ENCODE results near the gene PRKCE. TPM values are rescaled to one million over a fixed set of nuclear protein-coding genes. Genes with fewer than 3 reads are reported as not detected.

The PRKCE gene
- total and polyA plus RNA-seq, 4 experiments from 2014 or later: 1.8 to 21.7 (median 11.0) TPM

- POLR2A ChIA-PET (ENCODE audit: partially characterized antibody): interaction anchor here (1.4 to 1.5 kb wide), 2 partner anchors 39 to 43 kb away, joined by 9 to 10 read pairs; no protein-coding TSS in a partner anchor
- H3K4me1 ChIP-seq (ENCODE audit: insufficient read depth, low read length): peaks cover 7% of the 10 kb centered on the region
- no peaks in the 10 kb centered on the region for H3K27me3 Mint-ChIP-seq
- peaks cover 0 to 7% of the 10 kb centered on the region in 2 donors for H3K36me3 Mint-ChIP-seq
- H3K4me3 ChIP-seq (ENCODE audit: low read length in 2 of 2): peak within 1 kb of the TSS; percentile 57 to 90
- H3K27me3 ChIP-seq (ENCODE audit: insufficient read depth, low read length): no peaks in the 10 kb centered on the region
- H3K9me3 ChIP-seq (ENCODE audit: control insufficient read depth in 1 of 2, low read length in 2 of 2): no peaks in the 10 kb centered on the region
- DNase-seq: peak; percentile 75 to 86 (median 80)
- no peaks in the 10 kb centered on the region for H3K9me3 Mint-ChIP-seq
- peaks cover 17 to 28% (median 21%) of the 10 kb centered on the region in 4 donors for H3K4me1 Mint-ChIP-seq
- H3K4me3 Mint-ChIP-seq: peak within 1 kb of the TSS; percentile 94 to 99 (median 98)
- CTCF ChIA-PET (ENCODE audit: partially characterized antibody): interaction anchor here (0.7 to 1.8 kb wide), 6 partner anchors 25 to 107 kb away, joined by 3 to 10 read pairs (median 4); partner anchors contain the start of gene PRKCE
- no peaks in the 10 kb centered on the region for H3K36me3 ChIP-seq (ENCODE audit: insufficient read depth, low read length)
- peak within 1 kb of the TSS; percentile 63 for H3K27ac ChIP-seq (ENCODE audit: low read depth, low read length)
- H3K27ac Mint-ChIP-seq: peak within 1 kb of the TSS; percentile 93 to 98 (median 96)
- intact Hi-C loops (cut with micrococcal nuclease): loop anchor here (1.0 to 2.0 kb wide), 2 partner anchors 40 to 42 kb away; partner anchors contain the start of gene PRKCE
Measured at GRCh38 chr2:45611020-45611859, 40.2 kb upstream of the PRKCE start, which contains the start of gene SRBD1. Gene SRBD1 (minus strand): TSS chr2:45611267. CDS start chr2:45605441, 5,826 bp downstream.

GRCh38 chr2:45612285-45612684 lies 39.2 kb upstream of the PRKCE start:
- Histone ChIP-seq H3K36me3 (ENCODE audit: insufficient read depth, low read length) (no peaks in the 10 kb centered on the region), H3K4me1 (ENCODE audit: insufficient read depth, low read length) (peaks cover 7% of the 10 kb centered on the region), H3K27me3 (ENCODE audit: insufficient read depth, low read length) (no peaks in the 10 kb centered on the region), H3K4me3 (ENCODE audit: low read length in 2 of 2) (no peak overlapping the region), H3K27ac (ENCODE audit: low read depth, low read length) (no peak overlapping the region), H3K9me3 (ENCODE audit: control insufficient read depth in 1 of 2, low read length in 2 of 2) (no peaks in the 10 kb centered on the region)
- POLR2A ChIA-PET (ENCODE audit: partially characterized antibody): no interaction called here
- Mint-ChIP-seq H3K27ac (peak overlapping the region in 6 of 7 donors; percentile 35 to 96 (median 70)), H3K9me3 (no peaks in the 10 kb centered on the region), H3K36me3 (peaks cover 0 to 7% of the 10 kb centered on the region in 2 donors), H3K4me1 (peaks cover 17 to 28% (median 21%) of the 10 kb centered on the region in 4 donors), H3K27me3 (no peaks in the 10 kb centered on the region), H3K4me3 (peak overlapping the region in 5 of 8 donors; percentile 1 to 94 (median 34))
- DNase-seq: no peak
- CTCF ChIA-PET (ENCODE audit: partially characterized antibody): no interaction called here
- intact Hi-C loops (cut with micrococcal nuclease): no loop called here

- peak overlapping the region in 1 of 8 donors; percentile 44 for H3K4me3 Mint-ChIP-seq
- intact Hi-C loops (cut with micrococcal nuclease): no loop called here
- Histone ChIP-seq H3K27me3 (ENCODE audit: insufficient read depth, low read length) (no peaks in the 10 kb centered on the region), H3K9me3 (ENCODE audit: control insufficient read depth in 1 of 2, low read length in 2 of 2) (no peaks in the 10 kb centered on the region), H3K36me3 (ENCODE audit: insufficient read depth, low read length) (no peaks in the 10 kb centered on the region), H3K4me1 (ENCODE audit: insufficient read depth, low read length) (peaks cover 7% of the 10 kb centered on the region), H3K4me3 (ENCODE audit: low read length in 2 of 2) (no peak overlapping the region), H3K27ac (ENCODE audit: low read depth, low read length) (no peak overlapping the region)
- POLR2A ChIA-PET (ENCODE audit: partially characterized antibody): no interaction called here
- peaks cover 17 to 28% (median 20%) of the 10 kb centered on the region in 4 donors for H3K4me1 Mint-ChIP-seq
- no peaks in the 10 kb centered on the region for H3K27me3 Mint-ChIP-seq
- H3K36me3 Mint-ChIP-seq: peaks cover 0 to 7% of the 10 kb centered on the region in 2 donors
- no peaks in the 10 kb centered on the region for H3K9me3 Mint-ChIP-seq
- peak overlapping the region in 5 of 7 donors; percentile 5 to 96 (median 27) for H3K27ac Mint-ChIP-seq
- DNase-seq: no peak
- CTCF ChIA-PET (ENCODE audit: partially characterized antibody): no interaction called here
Measured at GRCh38 chr2:45612731-45613130, 38.7 kb upstream of the PRKCE start.

GRCh38 chr2:45614330-45614729 lies 37.1 kb upstream of the PRKCE start:
- Histone ChIP-seq H3K4me3 (ENCODE audit: low read length in 2 of 2) (no peak overlapping the region), H3K27ac (ENCODE audit: low read depth, low read length) (no peak overlapping the region), H3K9me3 (ENCODE audit: control insufficient read depth in 1 of 2, low read length in 2 of 2) (no peaks in the 10 kb centered on the region), H3K27me3 (ENCODE audit: insufficient read depth, low read length) (no peaks in the 10 kb centered on the region), H3K36me3 (ENCODE audit: insufficient read depth, low read length) (no peaks in the 10 kb centered on the region), H3K4me1 (ENCODE audit: insufficient read depth, low read length) (peaks cover 7% of the 10 kb centered on the region)
- intact Hi-C loops (cut with micrococcal nuclease): no loop called here
- Mint-ChIP-seq H3K27ac (no peak overlapping the region), H3K4me1 (peaks cover 8 to 25% (median 15%) of the 10 kb centered on the region in 4 donors), H3K27me3 (peaks cover 0 to 1% of the 10 kb centered on the region in 2 donors), H3K9me3 (no peaks in the 10 kb centered on the region), H3K4me3 (no peak overlapping the region), H3K36me3 (peaks cover 0 to 7% of the 10 kb centered on the region in 2 donors)
- DNase-seq: no peak
- POLR2A ChIA-PET (ENCODE audit: partially characterized antibody): no interaction called here
- CTCF ChIA-PET (ENCODE audit: partially characterized antibody): interaction anchor here (1.2 kb wide), 1 partner anchor 28 kb away, joined by 3 read pairs; no protein-coding TSS in a partner anchor

GRCh38 chr2:45614871-45615415 lies 36.5 kb upstream of the PRKCE start:
- Mint-ChIP-seq H3K27ac (no peak overlapping the region), H3K27me3 (peaks cover 2 to 5% of the 10 kb centered on the region in 2 donors), H3K4me3 (no peak overlapping the region), H3K36me3 (peaks cover 0 to 7% of the 10 kb centered on the region in 2 donors), H3K9me3 (no peaks in the 10 kb centered on the region), H3K4me1 (peaks cover 4 to 18% (median 10%) of the 10 kb centered on the region in 4 donors)
- DNase-seq: no peak
- POLR2A ChIA-PET (ENCODE audit: partially characterized antibody): no interaction called here
- Histone ChIP-seq H3K4me3 (ENCODE audit: low read length in 2 of 2) (no peak overlapping the region), H3K27ac (ENCODE audit: low read depth, low read length) (no peak overlapping the region), H3K4me1 (ENCODE audit: insufficient read depth, low read length) (peaks cover 4% of the 10 kb centered on the region), H3K27me3 (ENCODE audit: insufficient read depth, low read length) (no peaks in the 10 kb centered on the region), H3K9me3 (ENCODE audit: control insufficient read depth in 1 of 2, low read length in 2 of 2) (no peaks in the 10 kb centered on the region), H3K36me3 (ENCODE audit: insufficient read depth, low read length) (no peaks in the 10 kb centered on the region)
- intact Hi-C loops (cut with micrococcal nuclease): no loop called here
- CTCF ChIA-PET (ENCODE audit: partially characterized antibody): interaction anchor here (1.2 kb wide), 1 partner anchor 28 kb away, joined by 3 read pairs; no protein-coding TSS in a partner anchor

- no peak overlapping the region for H3K4me3 Mint-ChIP-seq
- peaks cover 5 to 8% of the 10 kb centered on the region in 2 donors for H3K27me3 Mint-ChIP-seq
- Histone ChIP-seq H3K27ac (ENCODE audit: low read depth, low read length) (no peak overlapping the region), H3K36me3 (ENCODE audit: insufficient read depth, low read length) (no peaks in the 10 kb centered on the region), H3K9me3 (ENCODE audit: control insufficient read depth in 1 of 2, low read length in 2 of 2) (no peaks in the 10 kb centered on the region), H3K27me3 (ENCODE audit: insufficient read depth, low read length) (no peaks in the 10 kb centered on the region), H3K4me3 (ENCODE audit: low read length in 2 of 2) (no peak overlapping the region), H3K4me1 (ENCODE audit: insufficient read depth, low read length) (no peaks in the 10 kb centered on the region)
- POLR2A ChIA-PET (ENCODE audit: partially characterized antibody): no interaction called here
- DNase-seq: no peak
- no peaks in the 10 kb centered on the region for H3K4me1 Mint-ChIP-seq
- intact Hi-C loops (cut with micrococcal nuclease): no loop called here
- CTCF ChIA-PET (ENCODE audit: partially characterized antibody): interaction anchor here (1.3 kb wide), 1 partner anchor 162 kb away, joined by 5 read pairs; no protein-coding TSS in a partner anchor
- H3K9me3 Mint-ChIP-seq: no peaks in the 10 kb centered on the region
- no peaks in the 10 kb centered on the region for H3K36me3 Mint-ChIP-seq
- H3K27ac Mint-ChIP-seq: no peak overlapping the region
Measured at GRCh38 chr2:45616658-45617411, 34.6 kb upstream of the PRKCE start.

All from CD4-positive, alpha-beta memory T cell (primary cell).